HG02870 (cell line): ENCODE data around the gene MCEMP1.
"Not testable (repeated sequence)": the region's sequence is repeated elsewhere in the genome, so short reads cannot be mapped to it uniquely, and the experiment has no call there.

Experiments
- ATAC-seq: cut with Tn5 transposase; IDR thresholded peaks from one replicate; pipeline ENCODE4 v1.9.1; 2021; ENCODE audit warnings: mild to moderate bottlenecking, moderate library complexity; ENCODE audit not compliant: unreplicated experiment

MCEMP1 gene

GRCh38 chr19:7643629-7644549, 33.0 kb upstream of the MCEMP1 start:
- ATAC-seq = not testable (repeated sequence)

- ATAC-seq = no peak
Observed at GRCh38 chr19:7644550-7644877, 32.4 kb upstream of the MCEMP1 start.

- ATAC-seq = no peak
Observed at GRCh38 chr19:7645163-7645562, 31.7 kb upstream of the MCEMP1 start.

- ATAC-seq = no peak
Observed at GRCh38 chr19:7645656-7646425, 31.0 kb upstream of the MCEMP1 start.

- ATAC-seq = no peak
Observed at GRCh38 chr19:7646426-7646700, 30.5 kb upstream of the MCEMP1 start.

- no peak for ATAC-seq
Observed at GRCh38 chr19:7647156-7647555, 29.7 kb upstream of the MCEMP1 start.

GRCh38 chr19:7648265-7649014, 28.4 kb upstream of the MCEMP1 start:
- no peak for ATAC-seq

GRCh38 chr19:7650148-7650547, 26.7 kb upstream of the MCEMP1 start:
- no peak for ATAC-seq

- no peak for ATAC-seq
Observed at GRCh38 chr19:7652061-7652641, 24.7 kb upstream of the MCEMP1 start.

GRCh38 chr19:7654401-7654800, 22.5 kb upstream of the MCEMP1 start:
- ATAC-seq = no peak

- no peak for ATAC-seq
Observed at GRCh38 chr19:7655581-7655980, 21.3 kb upstream of the MCEMP1 start.

- no peak for ATAC-seq
Observed at GRCh38 chr19:7657131-7657751, 19.6 kb upstream of the MCEMP1 start.

GRCh38 chr19:7658219-7658686, 18.6 kb upstream of the MCEMP1 start:
- no peak for ATAC-seq

GRCh38 chr19:7661744-7662538, 14.9 kb upstream of the MCEMP1 start:
- ATAC-seq = no peak

GRCh38 chr19:7662657-7663056, 14.2 kb upstream of the MCEMP1 start:
- ATAC-seq = no peak

GRCh38 chr19:7663706-7664105, 13.2 kb upstream of the MCEMP1 start:
- no peak for ATAC-seq

GRCh38 chr19:7665076-7665475, 11.8 kb upstream of the MCEMP1 start:
- ATAC-seq = no peak

GRCh38 chr19:7668842-7669241, 8.0 kb upstream of the MCEMP1 start, which contains the start of gene RETN:
RETN (plus strand) TSS chr19:7669049; CDS start chr19:7669327, 278 bp downstream.
- no peak for ATAC-seq

GRCh38 chr19:7669641-7670040, 7.2 kb upstream of the MCEMP1 start:
- no peak for ATAC-seq
